ENCODE measurements around the gene THSD7B.

The THSD7B gene

GRCh38 chr2:137437386-137437785 lies 672.0 kb downstream of the THSD7B start:
- no peak for DNase-seq (ENCODE audit: low spot score)

GRCh38 chr2:137444970-137445369 lies 679.6 kb downstream of the THSD7B start:
- no peak for DNase-seq (ENCODE audit: low spot score)
- TF ChIP-seq CTCF (IDR thresholded peaks at IDR 0.05; ENCODE audit: extremely low read depth, missing control alignments): no peak

More at GRCh38 chr2:137437386-137437785, 672.0 kb downstream of the THSD7B start:
- TF ChIP-seq CTCF (IDR thresholded peaks at IDR 0.05; ENCODE audit: extremely low read depth, missing control alignments): no peak

- no peak for DNase-seq (ENCODE audit: low spot score)
Observed at GRCh38 chr2:137449454-137449853, 684.1 kb downstream of the THSD7B start.

GRCh38 chr2:137454886-137455285 lies 689.5 kb downstream of the THSD7B start:
- no peak for TF ChIP-seq CTCF (IDR thresholded peaks at IDR 0.05; ENCODE audit: extremely low read depth, missing control alignments)
- no peak for DNase-seq (ENCODE audit: low spot score)

More at GRCh38 chr2:137449454-137449853, 684.1 kb downstream of the THSD7B start:
- TF ChIP-seq CTCF (IDR thresholded peaks at IDR 0.05; ENCODE audit: extremely low read depth, missing control alignments): no peak

GRCh38 chr2:137467246-137467862 lies 702.0 kb downstream of the THSD7B start:
- DNase-seq (ENCODE audit: low spot score): peak; percentile 21
- peak; percentile 43 for TF ChIP-seq CTCF (IDR thresholded peaks at IDR 0.05; ENCODE audit: extremely low read depth, missing control alignments)

GRCh38 chr2:137493261-137493660 lies 727.9 kb downstream of the THSD7B start:
- no peak for DNase-seq (ENCODE audit: low spot score)
- TF ChIP-seq CTCF (IDR thresholded peaks at IDR 0.05; ENCODE audit: extremely low read depth, missing control alignments): no peak

GRCh38 chr2:137500599-137500998 lies 735.3 kb downstream of the THSD7B start:
- no peak for TF ChIP-seq CTCF (IDR thresholded peaks at IDR 0.05; ENCODE audit: extremely low read depth, missing control alignments)
- DNase-seq (ENCODE audit: low spot score): no peak

Measured in GM20000 (cell line).